Calu3 (cell line): ENCODE measurements around the gene SHC4. TPM values are rescaled to one million over a fixed set of nuclear protein-coding genes. Genes with fewer than 3 reads are reported as not detected.

Experiments used
- BruUV-seq: library from RNA; stranded (reverse); fragments of 400-500 nt; replicated peaks from 2 replicates; lab custom pipeline; 2021; lab: Mats Ljungman, UMichigan
- CTCF ChIA-PET: fragments of 300-600 bp; sonication (Branson Sonifier 250); formaldehyde crosslinking; loops from one replicate; lab custom pipeline; 2022; ENCODE audit warnings: antibody characterized with exemption; lab: Charles Lee
- DNase-seq: peaks from one replicate; pipeline ENCODE4 v3.0.0; 2022
- H3K27ac Mint-ChIP-seq: one replicate; pipeline ENCODE4 v1.8.0; 2022; ENCODE audit warnings: mixed read lengths; ENCODE audit not compliant: unreplicated experiment
- H3K27me3 Mint-ChIP-seq: one replicate; pipeline ENCODE4 v1.8.0; 2022; ENCODE audit warnings: mixed read lengths; ENCODE audit not compliant: unreplicated experiment
- H3K36me3 Mint-ChIP-seq: one replicate; pipeline ENCODE4 v1.8.0; 2022; ENCODE audit warnings: mild to moderate bottlenecking, moderate library complexity, mixed read lengths; ENCODE audit not compliant: insufficient read depth, unreplicated experiment
- H3K4me1 Mint-ChIP-seq: one replicate; pipeline ENCODE4 v1.8.0; 2022; ENCODE audit warnings: mild to moderate bottlenecking, low read depth, mixed read lengths; ENCODE audit not compliant: unreplicated experiment
- H3K4me3 Mint-ChIP-seq: one replicate; pipeline ENCODE4 v1.8.0; 2022; ENCODE audit warnings: mild to moderate bottlenecking, low read depth, moderate library complexity, mixed read lengths; ENCODE audit not compliant: unreplicated experiment
- H3K9me3 Mint-ChIP-seq: one replicate; pipeline ENCODE4 v1.8.0; 2022; ENCODE audit warnings: low read depth, mixed read lengths; ENCODE audit not compliant: unreplicated experiment
- intact Hi-C: fragments of 100-400 bp; cut with micrococcal nuclease; formaldehyde crosslinking; loops from one replicate; pipeline ENCODE4 v1.10.0; 2022; ENCODE audit not compliant: unreplicated experiment
- total RNA-seq: library from RNA; stranded (reverse); gene quantifications from 2 replicates; pipeline ENCODE4 v1.2.3, GENCODE V29; 2022
- TF ChIP-seq, protein P1 (sequence below): fragments of 200-600 bp; IDR thresholded peaks from one replicate; pipeline ENCODE4 v1.8.0; 2022; ENCODE audit warnings: antibody characterized with exemption; ENCODE audit not compliant: unreplicated experiment

The SHC4 gene
- total RNA-seq, 1 experiment from 2014 or later: 1.2 TPM

- CTCF ChIA-PET: no interaction called here
- H3K4me3 Mint-ChIP-seq: no peak overlapping the region
- no peaks in the 10 kb centered on the region for H3K27me3 Mint-ChIP-seq
- TF ChIP-seq, protein P1, sequence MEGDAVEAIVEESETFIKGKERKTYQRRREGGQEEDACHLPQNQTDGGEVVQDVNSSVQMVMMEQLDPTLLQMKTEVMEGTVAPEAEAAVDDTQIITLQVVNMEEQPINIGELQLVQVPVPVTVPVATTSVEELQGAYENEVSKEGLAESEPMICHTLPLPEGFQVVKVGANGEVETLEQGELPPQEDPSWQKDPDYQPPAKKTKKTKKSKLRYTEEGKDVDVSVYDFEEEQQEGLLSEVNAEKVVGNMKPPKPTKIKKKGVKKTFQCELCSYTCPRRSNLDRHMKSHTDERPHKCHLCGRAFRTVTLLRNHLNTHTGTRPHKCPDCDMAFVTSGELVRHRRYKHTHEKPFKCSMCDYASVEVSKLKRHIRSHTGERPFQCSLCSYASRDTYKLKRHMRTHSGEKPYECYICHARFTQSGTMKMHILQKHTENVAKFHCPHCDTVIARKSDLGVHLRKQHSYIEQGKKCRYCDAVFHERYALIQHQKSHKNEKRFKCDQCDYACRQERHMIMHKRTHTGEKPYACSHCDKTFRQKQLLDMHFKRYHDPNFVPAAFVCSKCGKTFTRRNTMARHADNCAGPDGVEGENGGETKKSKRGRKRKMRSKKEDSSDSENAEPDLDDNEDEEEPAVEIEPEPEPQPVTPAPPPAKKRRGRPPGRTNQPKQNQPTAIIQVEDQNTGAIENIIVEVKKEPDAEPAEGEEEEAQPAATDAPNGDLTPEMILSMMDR: no peak
- H3K4me1 Mint-ChIP-seq: no peaks in the 10 kb centered on the region
- intact Hi-C loops: no loop called here
- H3K27ac Mint-ChIP-seq: no peak overlapping the region
- peaks cover 7% of the 10 kb centered on the region for H3K36me3 Mint-ChIP-seq
- H3K9me3 Mint-ChIP-seq: no peaks in the 10 kb centered on the region
- no peak for DNase-seq
- BruUV-seq: no TSS peak
These were observed 178.0 kb downstream of the SHC4 start for GRCh38 chr15:48785712-48786111.

- no peaks in the 10 kb centered on the region for H3K9me3 Mint-ChIP-seq
- H3K27ac Mint-ChIP-seq: no peak overlapping the region
- CTCF ChIA-PET: no interaction called here
- H3K4me1 Mint-ChIP-seq: no peaks in the 10 kb centered on the region
- TF ChIP-seq, protein P1: no peak
- no peak overlapping the region for H3K4me3 Mint-ChIP-seq
- intact Hi-C loops: no loop called here
- DNase-seq: no peak
- H3K36me3 Mint-ChIP-seq: peaks cover 7% of the 10 kb centered on the region
- BruUV-seq: no TSS peak
- H3K27me3 Mint-ChIP-seq: no peaks in the 10 kb centered on the region
These were observed 178.5 kb downstream of the SHC4 start for GRCh38 chr15:48785195-48785594.

DNA sequence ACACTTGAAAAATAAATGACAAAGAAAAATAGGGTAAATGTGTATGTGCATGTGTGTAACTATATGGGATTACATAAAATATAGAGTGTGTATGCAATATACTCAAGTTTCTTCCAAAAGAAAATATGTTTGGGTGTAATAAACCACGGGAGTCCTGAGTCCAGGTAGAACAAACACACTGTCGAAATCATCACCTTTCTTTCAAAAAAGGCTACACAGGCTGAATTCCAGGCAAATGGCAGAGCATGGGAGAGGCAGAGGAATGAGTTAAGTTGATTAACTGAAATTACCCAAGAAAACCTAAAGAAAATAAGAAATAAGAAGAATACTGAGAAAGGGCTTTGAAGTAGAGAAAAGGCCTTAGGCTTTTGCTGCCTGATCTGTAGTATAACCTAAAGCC is 179.0 kb downstream of the SHC4 start:
- DNase-seq: no peak
- H3K36me3 Mint-ChIP-seq: peaks cover 7% of the 10 kb centered on the region
- BruUV-seq: no TSS peak
- TF ChIP-seq, protein P1: no peak
- intact Hi-C loops: no loop called here
- CTCF ChIA-PET: no interaction called here
- no peaks in the 10 kb centered on the region for H3K4me1 Mint-ChIP-seq
- no peak overlapping the region for H3K4me3 Mint-ChIP-seq
- H3K9me3 Mint-ChIP-seq: no peaks in the 10 kb centered on the region
- H3K27ac Mint-ChIP-seq: no peak overlapping the region
- H3K27me3 Mint-ChIP-seq: no peaks in the 10 kb centered on the region

DNA sequence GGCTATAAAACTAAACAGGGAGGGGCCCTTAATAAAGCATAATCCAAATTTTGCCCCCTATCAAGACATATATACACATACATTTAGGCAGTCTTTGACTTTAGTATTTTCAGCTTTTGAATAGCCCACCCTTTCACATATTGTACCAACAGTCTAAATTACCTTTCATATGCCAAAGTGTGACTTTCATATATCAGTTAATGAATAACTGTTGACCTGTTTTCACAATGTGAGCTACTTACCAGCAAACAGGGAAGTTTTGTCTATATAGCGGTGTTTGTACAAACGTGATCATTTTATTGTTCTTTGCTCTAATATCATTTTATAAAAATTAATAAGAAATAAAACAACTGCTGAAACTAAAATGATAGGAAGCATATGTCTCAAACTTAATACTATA is 180.8 kb downstream of the SHC4 start:
- TF ChIP-seq, protein P1: no peak
- Mint-ChIP-seq H3K27me3 (no peaks in the 10 kb centered on the region), H3K4me3 (no peak overlapping the region), H3K36me3 (no peaks in the 10 kb centered on the region), H3K4me1 (no peaks in the 10 kb centered on the region), H3K27ac (no peak overlapping the region), H3K9me3 (no peaks in the 10 kb centered on the region)
- intact Hi-C loops: no loop called here
- DNase-seq: no peak
- CTCF ChIA-PET: no interaction called here
- BruUV-seq: no TSS peak
